HG03108 (cell line): ENCODE results near the gene ERC1.
"Not testable (repeated sequence)": the region's sequence is repeated elsewhere in the genome, so short reads cannot be mapped to it uniquely, and the experiment has no call there.

Experiments used
- ATAC-seq: cut with Tn5 transposase; IDR thresholded peaks from one replicate; pipeline ENCODE4 v1.9.1; 2021; ENCODE audit warnings: moderate library complexity; ENCODE audit not compliant: unreplicated experiment

Gene ERC1

DNA sequence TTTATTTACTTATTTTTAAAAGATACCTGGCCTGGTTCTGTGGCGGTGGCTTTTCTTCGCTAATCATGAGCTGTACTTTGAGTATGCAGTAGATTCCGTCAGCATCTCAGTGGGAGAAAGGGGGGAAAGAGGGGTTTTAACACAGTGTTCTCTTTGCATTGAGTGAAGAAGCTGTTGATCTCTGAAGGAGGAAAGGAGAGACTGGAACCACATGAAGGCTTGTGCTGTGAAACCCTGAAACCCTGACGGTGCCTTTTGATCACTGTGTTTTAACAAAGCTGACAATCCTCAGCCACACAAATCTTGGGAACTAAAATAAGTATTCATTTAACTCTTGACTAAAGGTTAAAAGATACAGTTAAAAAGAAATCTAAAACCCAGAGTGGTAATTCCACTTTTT is 353.2 kb downstream of the ERC1 start:
- ATAC-seq: no peak

- ATAC-seq: no peak
Observed at GRCh38 chr12:1346126-1346525, 355.1 kb downstream of the ERC1 start.

GRCh38 chr12:1347294-1347693 is 356.3 kb downstream of the ERC1 start:
- no peak for ATAC-seq

DNA sequence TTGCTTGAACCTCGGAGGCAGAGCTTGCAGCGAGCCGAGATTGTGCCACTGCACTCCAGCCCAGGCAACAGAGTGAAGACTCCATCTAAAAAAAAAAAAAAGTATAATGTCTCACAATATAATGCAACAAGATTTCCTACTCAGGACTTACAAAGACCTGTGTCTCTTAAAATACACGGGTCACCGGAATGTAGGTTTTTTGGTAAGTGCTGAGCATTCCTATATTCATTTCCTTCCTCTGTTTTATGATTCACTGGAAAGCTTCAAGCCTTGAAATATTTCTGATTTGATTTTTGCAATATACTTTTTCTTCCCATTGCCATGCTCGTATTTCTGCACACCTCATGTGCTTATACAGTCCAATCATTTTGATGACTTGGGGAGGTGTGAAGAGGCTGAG is 357.6 kb downstream of the ERC1 start:
- ATAC-seq: no peak

- no peak for ATAC-seq
Observed at GRCh38 chr12:1350055-1350933, 359.3 kb downstream of the ERC1 start.

DNA sequence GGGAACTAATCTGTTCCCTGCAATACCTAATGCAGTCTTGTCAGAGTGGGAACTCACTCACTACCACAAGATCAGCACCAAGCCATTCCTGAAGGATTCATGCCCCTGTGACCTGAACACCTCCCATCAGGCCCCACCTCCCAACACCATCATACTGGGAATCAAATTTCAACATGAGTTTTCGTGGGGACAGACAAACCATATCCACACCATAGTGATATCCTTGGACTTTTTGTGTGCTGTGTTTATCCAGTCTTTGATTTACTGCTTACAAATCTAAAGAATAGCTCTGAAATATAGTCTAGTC is 359.9 kb downstream of the ERC1 start:
- ATAC-seq: no peak

GRCh38 chr12:1351926-1352325 is 360.9 kb downstream of the ERC1 start:
- ATAC-seq: no peak

GRCh38 chr12:1353451-1353850 is 362.4 kb downstream of the ERC1 start:
- ATAC-seq: no peak

- ATAC-seq: no peak
Observed at GRCh38 chr12:1355396-1355795, 364.4 kb downstream of the ERC1 start.

GRCh38 chr12:1355871-1356270 is 364.8 kb downstream of the ERC1 start:
- not testable (repeated sequence) for ATAC-seq

- no peak for ATAC-seq
Observed at GRCh38 chr12:1356285-1356684, 365.3 kb downstream of the ERC1 start.

GRCh38 chr12:1357171-1357570 is 366.1 kb downstream of the ERC1 start:
- no peak for ATAC-seq

DNA sequence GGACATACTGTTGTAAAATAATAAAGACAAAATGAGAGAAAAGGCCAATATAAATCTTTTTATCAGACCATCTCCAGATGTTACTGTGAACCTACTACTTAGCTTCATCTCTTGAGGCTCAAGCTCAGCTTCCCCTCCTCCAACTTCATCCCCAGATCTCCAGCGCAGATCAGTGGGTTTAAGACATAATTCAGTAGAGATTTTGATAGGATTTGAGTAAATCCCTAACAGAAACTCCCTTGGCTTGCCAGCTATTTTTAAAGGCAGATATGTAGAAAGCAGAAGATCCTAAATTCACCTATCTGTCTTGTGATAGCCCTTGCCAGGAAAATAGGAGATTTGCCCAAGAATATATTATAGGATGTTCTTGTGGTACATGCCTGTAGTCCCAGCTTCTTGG is 366.7 kb downstream of the ERC1 start:
- ATAC-seq: no peak

GRCh38 chr12:1360441-1361210 is 369.6 kb downstream of the ERC1 start:
- ATAC-seq: no peak

GRCh38 chr12:1362143-1362662 is 371.2 kb downstream of the ERC1 start:
- no peak for ATAC-seq

DNA sequence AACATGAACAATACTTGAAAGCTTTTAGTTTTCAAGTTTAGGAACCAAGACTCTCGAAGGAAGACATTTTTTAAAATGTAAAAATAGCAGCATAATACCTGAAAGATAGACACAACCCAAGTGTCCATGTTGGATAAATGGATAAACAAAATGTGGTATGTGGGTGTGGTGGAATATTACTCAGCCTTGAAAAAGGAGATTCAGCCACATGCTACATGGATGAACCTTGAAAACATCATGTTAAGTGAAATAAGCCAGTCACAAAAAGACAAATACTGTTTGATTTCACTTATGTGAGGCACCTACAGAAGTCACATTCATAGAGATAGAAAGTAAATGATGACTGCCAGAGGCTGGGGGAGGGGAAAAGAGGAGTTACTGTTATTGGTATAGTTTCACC is 374.7 kb downstream of the ERC1 start:
- no peak for ATAC-seq

GRCh38 chr12:1367331-1368291 is 376.6 kb downstream of the ERC1 start:
- no peak for ATAC-seq

GRCh38 chr12:1369460-1369859 is 378.4 kb downstream of the ERC1 start:
- ATAC-seq: no peak

- ATAC-seq: no peak
Observed at GRCh38 chr12:1369938-1370500, 379.0 kb downstream of the ERC1 start.

DNA sequence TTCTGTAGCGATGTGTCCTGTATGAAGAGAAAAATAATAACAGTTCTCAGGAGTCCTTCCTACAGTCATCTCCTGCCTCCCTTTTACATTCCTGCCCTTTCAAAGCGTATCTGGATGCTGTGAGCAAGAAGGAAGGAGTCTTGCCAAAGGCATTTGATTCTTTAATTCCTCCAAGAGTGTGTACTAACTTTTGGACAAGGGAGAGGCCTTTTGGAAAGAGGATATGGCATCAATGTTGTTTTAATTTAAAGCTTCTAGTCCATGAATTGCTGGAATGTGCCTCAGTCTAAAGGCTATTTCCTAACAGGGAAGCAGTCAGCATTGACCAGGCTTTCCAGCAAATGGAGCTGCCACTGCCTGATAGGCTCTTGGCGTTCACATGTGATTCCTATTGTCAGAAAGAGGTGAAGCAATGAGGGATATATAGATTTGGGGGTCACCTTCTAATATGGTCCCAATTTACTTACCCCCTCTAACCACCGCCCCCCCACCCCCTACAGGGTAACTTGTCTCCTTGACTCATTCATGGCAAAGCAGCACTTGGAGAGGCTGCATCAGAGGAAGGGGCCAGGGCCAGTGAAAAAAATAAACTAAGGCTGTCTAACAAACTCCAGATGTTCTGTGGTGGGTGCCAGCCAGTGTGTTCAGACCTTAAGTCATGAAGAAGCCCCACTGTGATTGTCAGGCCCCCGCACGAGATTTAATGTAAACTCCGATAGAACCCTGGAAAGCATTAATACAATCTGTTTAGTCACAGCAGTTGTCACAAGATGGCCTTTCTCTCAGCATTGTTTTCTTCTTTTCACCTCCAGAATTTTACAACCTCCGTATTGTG is 383.1 kb downstream of the ERC1 start:
- ATAC-seq: no peak
